NB4 (cell line): Measurements from ENCODE around the gene DNAJC21.

ENCODE experiments used
- CTCF ChIP-seq: IDR thresholded peaks from one replicate; pipeline ENCODE4 v1.5.1; 2012; ENCODE audit warnings: low read depth, low read length
- MAX ChIP-seq: IDR thresholded peaks from 2 replicates; pipeline ENCODE4 v1.6.1; 2011; ENCODE audit warnings: low read depth, low read length
- MYC ChIP-seq: IDR thresholded peaks from 2 replicates; pipeline ENCODE4 v1.6.1; 2011; ENCODE audit warnings: low read depth, low read length
- POLR2A ChIP-seq: IDR thresholded peaks from 2 replicates; pipeline ENCODE4 v1.6.1; 2011; ENCODE audit warnings: mild to moderate bottlenecking; ENCODE audit not compliant: insufficient read length; ENCODE audit errors: extremely low read depth

- TF ChIP-seq CTCF (no peak), POLR2A (no peak), MAX (no peak), MYC (no peak)
Measured at GRCh38 chr5:34913072-34913471, 16.3 kb upstream of the DNAJC21 start.
